Measurements from ENCODE around the gene APOE.

Gene APOE

GRCh38 chr19:44905437-44906160, at the start of gene APOE:
TSS of gene APOE (plus strand) at chr19:44905796. CDS start at chr19:44906625, 829 bp downstream.
- TF ChIP-seq CTCF (IDR thresholded peaks at IDR 0.05), result no peak

- no peak for TF ChIP-seq CTCF (IDR thresholded peaks at IDR 0.05)
Observed at GRCh38 chr19:44856421-44857083, 49.0 kb upstream of the APOE start.

GRCh38 chr19:44857837-44858236, 47.8 kb upstream of the APOE start:
- no peak for TF ChIP-seq CTCF (IDR thresholded peaks at IDR 0.05)

- TF ChIP-seq CTCF (IDR thresholded peaks at IDR 0.05), result no peak
Observed at GRCh38 chr19:44863990-44864389, 41.6 kb upstream of the APOE start.

- TF ChIP-seq CTCF (IDR thresholded peaks at IDR 0.05), result no peak
Observed at GRCh38 chr19:44865196-44865767, 40.3 kb upstream of the APOE start.

- no peak for TF ChIP-seq CTCF (IDR thresholded peaks at IDR 0.05)
Observed at GRCh38 chr19:44866664-44867063, 38.9 kb upstream of the APOE start.

- no peak for TF ChIP-seq CTCF (IDR thresholded peaks at IDR 0.05)
Observed at GRCh38 chr19:44867578-44867977, 38.0 kb upstream of the APOE start.

Measured in LNCAP (cell line).